Fibroblast of pulmonary artery (primary cell): ENCODE results near the gene DCAF6.

Source experiments
- DNase-seq: peaks from one replicate; pipeline ENCODE4 v3.0.0-alpha.2; 2010; ENCODE audit warnings: low read depth
- H3K4me3 ChIP-seq: replicated peaks from 2 replicates; pipeline ENCODE4 v1.5.1; 2011; ENCODE audit warnings: low read depth, mild to moderate bottlenecking, control low read depth, low read length, moderate library complexity
- CTCF ChIP-seq: IDR thresholded peaks from 2 replicates; pipeline ENCODE4 v1.5.1; 2011; ENCODE audit warnings: mild to moderate bottlenecking, control low read depth, low read length, inconsistent platforms; ENCODE audit errors: missing control alignments

DCAF6 gene

GRCh38 chr1:168091720-168092550 is 155.5 kb downstream of the DCAF6 start:
- no peak for TF ChIP-seq CTCF
- no peak for DNase-seq
- no peak overlapping the region for H3K4me3 ChIP-seq

GRCh38 chr1:168092566-168093355 is 156.3 kb downstream of the DCAF6 start:
- DNase-seq = peak; percentile 65
- TF ChIP-seq CTCF = peak; percentile 47

GRCh38 chr1:168093616-168094015 is 157.1 kb downstream of the DCAF6 start:
- DNase-seq = no peak
- TF ChIP-seq CTCF = no peak
- H3K4me3 ChIP-seq = no peak overlapping the region

More at GRCh38 chr1:168092566-168093355, 156.3 kb downstream of the DCAF6 start:
- H3K4me3 ChIP-seq = no peak overlapping the region

- H3K4me3 ChIP-seq = no peak overlapping the region
- no peak for TF ChIP-seq CTCF
- no peak for DNase-seq
These were observed 159.0 kb downstream of the DCAF6 start for GRCh38 chr1:168095476-168095875.

GRCh38 chr1:168096296-168097165 is 160.0 kb downstream of the DCAF6 start:
- DNase-seq = no peak
- no peak overlapping the region for H3K4me3 ChIP-seq
- TF ChIP-seq CTCF = no peak

- no peak overlapping the region for H3K4me3 ChIP-seq
- no peak for DNase-seq
- no peak for TF ChIP-seq CTCF
These were observed 161.5 kb downstream of the DCAF6 start for GRCh38 chr1:168097921-168098528.
